GM18499 (cell line): ENCODE data around the gene FASTKD1.
A peak's percentile ranks its signal among the peaks of the same experiment; 100 is the strongest.
"Not testable (repeated sequence)": the region's sequence is repeated elsewhere in the genome, so short reads cannot be mapped to it uniquely, and the experiment has no call there.

Experiments
- ATAC-seq: cut with Tn5 transposase; IDR thresholded peaks from one replicate; pipeline ENCODE4 v1.9.1; 2021; ENCODE audit warnings: moderate number of reproducible peaks; ENCODE audit not compliant: insufficient read depth, unreplicated experiment

The FASTKD1 gene

GRCh38 chr2:169573160-169573973, at the start of gene FASTKD1:
FASTKD1 (minus strand) TSS chr2:169573865; CDS start chr2:169572029, 1,836 bp downstream.
- peak; percentile 98 for ATAC-seq

DNA sequence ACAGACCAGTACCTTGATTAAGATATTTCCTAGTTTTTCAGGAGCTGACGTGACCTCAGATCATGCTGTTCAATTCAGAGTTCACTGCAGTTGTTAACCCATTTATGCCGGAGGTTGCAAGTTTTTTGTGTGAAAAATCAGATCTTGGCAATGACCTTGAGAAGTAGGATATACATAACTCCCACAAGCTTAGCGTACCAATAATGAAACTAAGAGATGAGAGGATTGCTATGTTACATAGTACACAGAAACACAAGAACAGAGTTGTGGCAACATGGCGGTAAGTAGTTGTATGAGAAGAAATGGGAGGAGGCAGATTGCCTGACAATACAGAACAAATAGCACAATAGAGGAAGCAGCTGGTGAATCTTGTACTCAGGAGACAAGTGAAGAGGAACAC, 49.6 kb upstream of the FASTKD1 start:
- no peak for ATAC-seq

DNA sequence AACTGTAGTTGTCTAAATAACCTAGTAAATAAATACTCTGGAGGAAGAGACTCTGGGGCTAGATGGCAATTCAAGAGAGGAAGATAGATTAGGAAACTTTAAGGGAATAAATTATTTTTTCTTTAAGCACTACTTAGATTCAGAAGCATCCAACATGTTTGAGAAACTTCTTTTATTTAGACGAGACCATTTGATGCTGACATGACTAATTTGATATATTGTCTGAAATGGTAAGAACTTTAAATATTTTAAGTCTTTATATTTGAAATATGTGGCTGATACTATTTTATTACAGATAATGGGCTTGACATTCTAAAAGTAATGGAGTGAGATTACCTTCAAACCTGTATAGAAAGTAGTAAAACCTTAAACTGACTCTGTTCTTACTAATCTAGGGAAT, 46.8 kb upstream of the FASTKD1 start:
- ATAC-seq: no peak

DNA sequence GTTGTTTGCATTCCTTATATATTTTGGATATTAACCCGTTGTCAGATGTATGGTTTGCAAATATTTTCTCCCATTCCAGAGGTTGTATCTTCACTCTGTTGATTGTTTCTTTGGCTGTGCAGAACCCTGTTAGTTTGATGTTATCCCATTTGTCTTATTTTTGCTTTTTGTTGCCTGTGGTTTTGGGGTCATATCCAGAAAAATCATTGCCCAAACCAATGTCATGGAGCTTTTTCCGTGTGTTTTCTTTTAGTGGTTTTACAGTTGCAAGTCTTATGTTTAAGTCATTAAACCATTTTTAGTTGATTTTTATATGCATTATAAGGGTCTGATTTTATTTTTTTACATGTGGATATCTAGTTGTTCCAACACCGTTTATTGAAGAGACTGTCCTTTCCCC, 46.3 kb upstream of the FASTKD1 start:
- ATAC-seq: no peak

DNA sequence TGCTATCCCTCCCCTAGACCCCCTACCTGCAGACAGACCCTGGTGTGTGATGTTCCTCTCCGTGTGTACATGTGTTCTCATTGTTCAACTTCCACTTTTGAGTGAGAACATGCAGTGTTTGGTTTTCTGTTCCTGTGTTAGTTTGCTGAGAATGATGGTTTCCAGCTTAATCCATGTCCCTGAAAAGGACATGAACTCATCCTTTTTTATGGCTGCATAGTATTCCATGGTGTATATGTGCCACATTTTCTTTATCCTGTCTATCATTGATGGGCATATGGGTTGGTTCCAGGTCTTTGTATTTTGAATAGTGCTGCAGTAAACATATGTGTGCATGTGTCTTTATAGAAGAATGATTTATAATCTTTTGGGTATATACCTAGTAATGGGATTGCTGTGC, 42.3 kb upstream of the FASTKD1 start:
- not testable (repeated sequence) for ATAC-seq

GRCh38 chr2:169613876-169614275, 40.2 kb upstream of the FASTKD1 start:
- no peak for ATAC-seq

- ATAC-seq: no peak
Measured at GRCh38 chr2:169609264-169609663, 35.6 kb upstream of the FASTKD1 start.

DNA sequence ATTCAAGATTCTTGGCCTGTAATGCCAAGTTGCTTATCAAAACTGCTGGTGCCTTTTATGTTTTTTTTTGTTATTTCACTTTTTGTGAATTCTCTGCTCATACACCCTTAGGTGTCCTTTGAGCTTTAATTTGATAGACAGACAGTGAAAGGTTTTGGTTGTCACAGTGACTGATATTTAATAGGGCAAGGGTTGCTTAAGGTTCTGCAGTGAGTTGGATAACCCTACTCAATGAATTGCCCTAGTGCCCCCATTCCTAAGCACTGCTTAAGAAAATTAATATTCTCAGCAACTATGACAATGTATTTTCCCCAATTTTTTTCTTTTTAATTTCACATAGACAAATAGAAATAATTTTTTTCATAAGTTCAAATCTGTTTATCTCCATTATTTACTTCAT, 25.9 kb upstream of the FASTKD1 start:
- ATAC-seq: no peak

DNA sequence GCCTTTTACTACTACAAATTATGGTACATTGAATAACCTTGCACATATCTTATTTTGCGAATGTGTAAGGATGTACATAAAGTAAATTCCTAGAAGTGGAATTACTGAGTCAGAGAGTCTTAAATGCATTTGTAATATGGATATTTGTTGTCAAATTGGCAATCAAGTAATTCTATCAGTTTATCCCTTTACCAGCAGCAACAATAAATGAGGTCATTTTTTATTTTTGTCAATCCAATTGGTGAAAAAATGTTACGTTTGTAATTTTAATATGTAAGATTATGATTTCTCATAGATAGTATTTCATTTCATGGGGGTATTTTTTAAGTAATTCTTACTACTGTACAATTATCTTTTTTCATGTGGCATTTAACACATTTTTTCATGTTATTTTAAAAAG, 25.3 kb upstream of the FASTKD1 start:
- ATAC-seq: no peak

DNA sequence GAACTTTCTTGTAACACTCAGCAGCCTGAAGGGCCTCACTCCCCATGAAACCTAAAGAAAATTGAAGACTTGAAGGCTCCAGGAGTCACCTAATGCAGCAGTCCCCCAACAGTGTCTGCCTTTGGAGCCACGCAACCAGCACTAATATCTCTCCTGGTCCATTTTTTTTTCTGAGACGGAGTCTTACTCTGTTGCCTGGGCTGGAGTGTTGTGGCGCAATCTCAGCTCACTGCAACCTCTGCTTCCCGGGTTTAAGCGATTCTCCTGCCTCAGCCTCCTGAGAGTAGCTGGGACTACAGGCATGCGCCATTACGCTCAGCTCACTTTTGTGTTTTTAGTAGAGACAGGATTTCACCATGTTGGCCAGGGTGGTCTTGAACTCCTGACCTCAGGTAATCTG, 22.9 kb upstream of the FASTKD1 start:
- ATAC-seq: not testable (repeated sequence)

GRCh38 chr2:169590804-169591203, 17.1 kb upstream of the FASTKD1 start:
- ATAC-seq: no peak

DNA sequence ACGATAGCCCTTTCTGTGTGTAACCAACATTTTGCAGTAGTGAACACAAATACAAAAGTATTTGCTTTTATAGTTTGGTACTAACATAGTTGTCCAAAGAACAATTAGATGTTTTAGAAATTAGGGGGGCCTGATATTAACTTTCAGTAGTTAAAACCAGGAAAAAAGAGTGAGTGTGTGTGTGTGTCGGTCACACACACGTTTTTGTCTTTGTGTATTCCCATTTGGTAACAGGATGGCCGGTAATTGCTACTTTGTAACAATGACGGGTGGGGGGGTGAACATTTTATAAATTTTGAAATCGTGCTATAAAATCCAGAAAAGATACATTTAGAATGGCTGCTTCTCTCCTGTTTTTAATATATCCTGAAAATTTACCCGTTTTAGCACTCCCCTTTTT, 12.0 kb upstream of the FASTKD1 start:
- ATAC-seq: no peak

DNA sequence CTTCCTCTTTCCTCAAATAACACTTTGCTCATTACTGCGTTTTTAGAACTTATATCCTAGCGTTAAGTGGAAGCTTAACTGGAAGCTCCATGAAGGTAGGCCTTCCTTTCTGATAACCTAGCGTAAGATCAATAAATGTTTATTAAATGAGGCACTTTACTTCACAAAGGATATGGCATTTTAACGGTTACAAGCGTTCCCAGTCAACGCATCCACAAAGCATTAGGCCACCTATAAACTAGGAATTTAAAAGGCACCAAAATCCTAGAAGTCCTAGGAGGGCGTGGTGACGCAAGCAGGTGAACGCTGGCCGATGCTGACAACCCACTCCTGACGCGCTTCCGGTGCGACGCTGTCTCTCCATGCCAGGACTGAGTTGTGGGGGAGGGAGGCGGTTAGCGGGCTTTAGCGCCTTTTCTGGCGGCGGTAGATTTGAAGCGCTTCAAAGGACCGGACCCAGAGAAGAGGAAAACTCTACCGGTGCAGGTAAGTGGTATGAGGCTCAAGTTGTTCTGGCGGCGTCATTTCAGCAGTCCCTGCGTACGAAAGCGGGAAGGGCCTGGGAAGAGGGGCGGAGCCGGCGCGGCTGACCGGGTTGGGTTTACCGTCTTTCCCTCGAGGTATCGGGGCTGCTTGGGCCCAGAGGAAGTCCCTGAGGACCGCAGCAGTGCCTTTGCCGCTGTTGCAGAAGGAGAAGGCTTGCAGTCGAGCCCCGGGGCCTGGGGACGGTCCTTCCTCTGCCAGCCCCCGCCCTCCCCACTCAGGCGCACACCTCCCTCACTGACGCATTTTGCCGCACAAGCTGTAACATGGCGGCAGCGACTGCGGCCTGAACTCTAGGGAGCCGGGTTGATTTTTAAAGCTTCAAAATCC, 10.6 kb upstream of the FASTKD1 start, which contains the start of gene PPIG:
TSS of gene PPIG (plus strand) at position 347 of the 873 bp plus-strand sequence. CDS start 19,691 bp downstream, outside the sequence.
- ATAC-seq: peak; percentile 67

DNA sequence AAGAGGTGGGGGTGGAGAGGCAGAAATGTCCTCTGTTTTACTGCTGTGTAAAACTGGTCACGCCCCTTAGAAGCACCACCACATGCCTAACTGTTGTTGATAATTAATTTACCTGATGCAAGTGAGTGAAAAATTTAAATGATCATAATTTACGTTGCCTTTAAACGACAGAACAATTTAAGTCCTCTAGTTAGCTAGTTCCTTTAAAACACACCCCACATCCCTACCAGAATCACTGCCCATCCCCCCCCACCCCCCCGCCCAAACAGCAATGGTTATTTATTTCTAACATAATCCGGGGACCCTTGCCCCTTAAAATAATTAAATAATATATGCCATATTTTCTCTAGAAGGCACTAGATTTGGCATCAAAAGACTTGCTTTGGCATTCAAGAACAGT, 9.9 kb upstream of the FASTKD1 start:
- ATAC-seq: no peak

- ATAC-seq: not testable (repeated sequence)
Measured at GRCh38 chr2:169582552-169583266, 9.0 kb upstream of the FASTKD1 start.

GRCh38 chr2:169579044-169579443, 5.4 kb upstream of the FASTKD1 start:
- ATAC-seq: no peak

DNA sequence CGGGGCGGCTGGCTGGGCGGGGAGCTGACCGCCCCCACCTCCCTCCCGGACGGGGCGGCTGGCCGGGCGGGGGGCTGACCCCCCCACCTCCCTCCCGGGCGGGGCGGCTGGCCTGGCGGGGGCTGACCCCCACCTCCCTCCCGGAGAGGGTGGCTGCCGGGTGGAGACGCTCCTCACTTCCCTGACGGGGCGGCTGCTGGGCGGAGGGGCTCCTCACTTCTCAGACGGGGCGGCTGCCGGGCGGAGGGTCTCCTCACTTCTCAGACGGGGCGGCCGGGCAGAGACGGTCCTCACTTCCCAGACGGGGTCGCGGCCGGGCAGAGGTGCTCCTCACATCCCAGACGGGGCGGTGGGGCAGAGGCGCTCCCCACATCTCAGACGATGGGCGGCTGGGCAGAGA, 1.6 kb upstream of the FASTKD1 start:
- not testable (repeated sequence) for ATAC-seq

DNA sequence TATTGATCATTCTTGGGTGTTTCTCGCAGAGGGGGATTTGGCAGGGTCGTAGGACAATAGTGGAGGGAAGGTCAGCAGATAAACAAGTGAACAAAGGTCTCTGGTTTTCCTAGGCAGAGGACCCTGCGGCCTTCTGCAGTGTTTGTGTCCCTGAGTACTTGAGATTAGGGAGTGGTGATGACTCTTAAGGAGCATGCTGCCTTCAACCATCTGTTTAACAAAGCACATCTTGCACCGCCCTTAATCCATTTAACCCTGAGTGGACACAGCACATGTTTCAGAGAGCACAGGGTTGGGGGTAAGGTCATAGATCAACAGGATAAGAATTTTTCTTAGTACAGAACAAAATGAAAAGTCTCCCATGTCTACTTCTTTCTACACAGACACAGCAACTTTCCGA, 874 bp upstream of the FASTKD1 start:
- ATAC-seq: not testable (repeated sequence)

DNA sequence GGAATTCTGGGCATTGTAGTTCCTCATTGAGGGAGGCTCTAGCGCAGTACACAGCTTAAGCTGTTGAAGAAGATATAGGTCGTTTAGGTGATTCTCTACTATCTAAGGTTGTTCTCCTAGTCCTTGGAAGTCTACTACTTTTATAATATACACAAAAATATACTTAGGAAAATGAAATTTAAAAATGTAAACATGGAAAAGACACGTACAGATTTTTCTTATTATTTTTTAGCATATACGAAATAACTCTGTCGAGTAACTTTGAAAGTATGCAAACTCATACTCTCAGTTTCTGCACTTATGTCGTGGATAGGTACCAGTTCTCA, 272 bp upstream of the FASTKD1 start:
- peak; percentile 12 for ATAC-seq

- no peak for ATAC-seq
Measured at GRCh38 chr2:169572821-169573159, 875 bp downstream of the FASTKD1 start.

DNA sequence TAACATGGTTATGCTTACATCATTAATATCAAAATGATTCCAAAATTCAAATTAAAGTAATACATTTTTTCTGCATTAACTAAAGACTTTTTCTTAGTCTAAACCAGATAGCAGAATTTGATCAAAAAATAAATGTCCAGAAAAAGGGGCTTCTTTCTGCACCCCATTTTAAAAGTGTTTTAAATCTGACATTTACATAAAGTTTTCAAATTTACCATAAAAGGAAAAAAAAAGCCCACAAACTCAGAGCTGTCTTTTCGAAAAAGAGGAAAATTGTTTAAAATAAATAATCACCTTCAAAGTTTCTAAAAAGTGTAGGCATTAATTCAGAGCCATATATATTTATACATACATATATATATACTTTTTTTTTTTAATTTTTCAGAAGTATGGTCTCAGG, 1.5 kb downstream of the FASTKD1 start:
- ATAC-seq: no peak
